ENCODE data around the gene GPR173. TPM values are rescaled to one million over a fixed set of nuclear protein-coding genes. Genes with fewer than 3 reads are reported as not detected.

Gene GPR173
- polyA plus RNA-seq (2013, experiment 1 of 4) = 19.5 TPM
- polyA plus RNA-seq (2013, experiment 2 of 4) = 25.5 TPM
- 14.6 TPM for polyA plus RNA-seq (2013, experiment 3 of 4)
- polyA plus RNA-seq (2013, experiment 4 of 4) = 19.7 TPM

GRCh38 chrX:53048169-53049126 lies at the start of gene GPR173:
Gene GPR173 (plus strand): TSS chrX:53048789. CDS start chrX:53076622, 27,833 bp downstream.
- H3K9me3 ChIP-seq (ENCODE audit: control insufficient read depth, low read length) = no peaks in the 10 kb centered on the region
- WGBS, 2 experiments = 0% methylated on average over 18 to 22 of the region's 38 CpGs
- peaks cover 12% of the 10 kb centered on the region for H3K4me1 ChIP-seq (ENCODE audit: control insufficient read depth, insufficient read depth, low read length)
- no peaks in the 10 kb centered on the region for H3K27me3 ChIP-seq (ENCODE audit: control insufficient read depth, insufficient read depth, low read length, poor library complexity, severe bottlenecking)
- peak within 1 kb of the TSS; percentile 74 for H3K27ac ChIP-seq (ENCODE audit: insufficient read depth, low read depth, low read length, poor library complexity, severe bottlenecking)
- peak within 1 kb of the TSS; percentile 48 for H3K4me3 ChIP-seq (ENCODE audit: insufficient read depth, low read depth, low read length)
- no peaks in the 10 kb centered on the region for H3K36me3 ChIP-seq (ENCODE audit: control insufficient read depth, insufficient read depth, low read length)

GRCh38 chrX:53000447-53001135 lies 48.0 kb upstream of the GPR173 start:
- Histone ChIP-seq H3K9me3 (ENCODE audit: control insufficient read depth, low read length) (no peaks in the 10 kb centered on the region), H3K27me3 (ENCODE audit: control insufficient read depth, insufficient read depth, low read length, poor library complexity, severe bottlenecking) (no peaks in the 10 kb centered on the region), H3K4me3 (ENCODE audit: insufficient read depth, low read depth, low read length) (no peak overlapping the region), H3K27ac (ENCODE audit: insufficient read depth, low read depth, low read length, poor library complexity, severe bottlenecking) (no peak overlapping the region), H3K4me1 (ENCODE audit: control insufficient read depth, insufficient read depth, low read length) (no peaks in the 10 kb centered on the region), H3K36me3 (ENCODE audit: control insufficient read depth, insufficient read depth, low read length) (no peaks in the 10 kb centered on the region)
- WGBS, 2 experiments = 94% methylated on average over 36 of the region's 36 CpGs

GRCh38 chrX:53001958-53002357 lies 46.6 kb upstream of the GPR173 start:
- 89 to 93% methylated on average over 2 of the region's 2 CpGs for WGBS, 2 experiments
- no peaks in the 10 kb centered on the region for H3K9me3 ChIP-seq (ENCODE audit: control insufficient read depth, low read length)
- no peak overlapping the region for H3K27ac ChIP-seq (ENCODE audit: insufficient read depth, low read depth, low read length, poor library complexity, severe bottlenecking)
- H3K4me1 ChIP-seq (ENCODE audit: control insufficient read depth, insufficient read depth, low read length) = no peaks in the 10 kb centered on the region
- H3K27me3 ChIP-seq (ENCODE audit: control insufficient read depth, insufficient read depth, low read length, poor library complexity, severe bottlenecking) = no peaks in the 10 kb centered on the region
- H3K4me3 ChIP-seq (ENCODE audit: insufficient read depth, low read depth, low read length) = no peak overlapping the region
- H3K36me3 ChIP-seq (ENCODE audit: control insufficient read depth, insufficient read depth, low read length) = no peaks in the 10 kb centered on the region

GRCh38 chrX:53003111-53003510 lies 45.5 kb upstream of the GPR173 start:
- Histone ChIP-seq H3K9me3 (ENCODE audit: control insufficient read depth, low read length) (no peaks in the 10 kb centered on the region), H3K27ac (ENCODE audit: insufficient read depth, low read depth, low read length, poor library complexity, severe bottlenecking) (no peak overlapping the region), H3K4me1 (ENCODE audit: control insufficient read depth, insufficient read depth, low read length) (no peaks in the 10 kb centered on the region), H3K36me3 (ENCODE audit: control insufficient read depth, insufficient read depth, low read length) (no peaks in the 10 kb centered on the region), H3K4me3 (ENCODE audit: insufficient read depth, low read depth, low read length) (no peak overlapping the region), H3K27me3 (ENCODE audit: control insufficient read depth, insufficient read depth, low read length, poor library complexity, severe bottlenecking) (no peaks in the 10 kb centered on the region)
- 82 to 91% methylated on average over 4 to 6 of the region's 6 CpGs for WGBS, 2 experiments

GRCh38 chrX:53004038-53004437 lies 44.6 kb upstream of the GPR173 start:
- Histone ChIP-seq H3K4me1 (ENCODE audit: control insufficient read depth, insufficient read depth, low read length) (no peaks in the 10 kb centered on the region), H3K4me3 (ENCODE audit: insufficient read depth, low read depth, low read length) (no peak overlapping the region), H3K27me3 (ENCODE audit: control insufficient read depth, insufficient read depth, low read length, poor library complexity, severe bottlenecking) (no peaks in the 10 kb centered on the region), H3K9me3 (ENCODE audit: control insufficient read depth, low read length) (no peaks in the 10 kb centered on the region), H3K36me3 (ENCODE audit: control insufficient read depth, insufficient read depth, low read length) (no peaks in the 10 kb centered on the region), H3K27ac (ENCODE audit: insufficient read depth, low read depth, low read length, poor library complexity, severe bottlenecking) (no peak overlapping the region)
- WGBS, 2 experiments = 94 to 98% methylated on average over 4 of the region's 4 CpGs

- Histone ChIP-seq H3K4me1 (ENCODE audit: control insufficient read depth, insufficient read depth, low read length) (no peaks in the 10 kb centered on the region), H3K9me3 (ENCODE audit: control insufficient read depth, low read length) (no peaks in the 10 kb centered on the region), H3K27ac (ENCODE audit: insufficient read depth, low read depth, low read length, poor library complexity, severe bottlenecking) (no peak overlapping the region), H3K4me3 (ENCODE audit: insufficient read depth, low read depth, low read length) (no peak overlapping the region), H3K36me3 (ENCODE audit: control insufficient read depth, insufficient read depth, low read length) (no peaks in the 10 kb centered on the region), H3K27me3 (ENCODE audit: control insufficient read depth, insufficient read depth, low read length, poor library complexity, severe bottlenecking) (no peaks in the 10 kb centered on the region)
- WGBS, 2 experiments = 69 to 77% methylated on average over 2 to 4 of the region's 4 CpGs
These were observed 43.8 kb upstream of the GPR173 start for GRCh38 chrX:53004811-53005210.

GRCh38 chrX:53005327-53005726 lies 43.3 kb upstream of the GPR173 start:
- WGBS, 2 experiments = 64 to 75% methylated on average over 3 of the region's 3 CpGs
- H3K4me3 ChIP-seq (ENCODE audit: insufficient read depth, low read depth, low read length) = no peak overlapping the region
- H3K27me3 ChIP-seq (ENCODE audit: control insufficient read depth, insufficient read depth, low read length, poor library complexity, severe bottlenecking) = no peaks in the 10 kb centered on the region
- H3K4me1 ChIP-seq (ENCODE audit: control insufficient read depth, insufficient read depth, low read length) = no peaks in the 10 kb centered on the region
- no peaks in the 10 kb centered on the region for H3K36me3 ChIP-seq (ENCODE audit: control insufficient read depth, insufficient read depth, low read length)
- no peak overlapping the region for H3K27ac ChIP-seq (ENCODE audit: insufficient read depth, low read depth, low read length, poor library complexity, severe bottlenecking)
- H3K9me3 ChIP-seq (ENCODE audit: control insufficient read depth, low read length) = no peaks in the 10 kb centered on the region

- WGBS, 2 experiments = 100% methylated on average over 1 of the region's 1 CpG; no CpG with 5 or more reads in 1 of the 2 experiments
These were observed 39.6 kb upstream of the GPR173 start for GRCh38 chrX:53009032-53009431.

GRCh38 chrX:53013291-53013690 lies 35.3 kb upstream of the GPR173 start:
- Histone ChIP-seq H3K36me3 (ENCODE audit: control insufficient read depth, insufficient read depth, low read length) (no peaks in the 10 kb centered on the region), H3K27ac (ENCODE audit: insufficient read depth, low read depth, low read length, poor library complexity, severe bottlenecking) (no peak overlapping the region), H3K9me3 (ENCODE audit: control insufficient read depth, low read length) (no peaks in the 10 kb centered on the region), H3K4me1 (ENCODE audit: control insufficient read depth, insufficient read depth, low read length) (no peaks in the 10 kb centered on the region), H3K27me3 (ENCODE audit: control insufficient read depth, insufficient read depth, low read length, poor library complexity, severe bottlenecking) (no peaks in the 10 kb centered on the region), H3K4me3 (ENCODE audit: insufficient read depth, low read depth, low read length) (no peak overlapping the region)
- WGBS, 2 experiments = 95 to 100% methylated on average over 1 of the region's 1 CpG

More at GRCh38 chrX:53009032-53009431, 39.6 kb upstream of the GPR173 start:
- H3K27me3 ChIP-seq (ENCODE audit: control insufficient read depth, insufficient read depth, low read length, poor library complexity, severe bottlenecking) = no peaks in the 10 kb centered on the region
- H3K4me3 ChIP-seq (ENCODE audit: insufficient read depth, low read depth, low read length) = no peak overlapping the region
- H3K27ac ChIP-seq (ENCODE audit: insufficient read depth, low read depth, low read length, poor library complexity, severe bottlenecking) = no peak overlapping the region
- H3K4me1 ChIP-seq (ENCODE audit: control insufficient read depth, insufficient read depth, low read length) = no peaks in the 10 kb centered on the region
- H3K36me3 ChIP-seq (ENCODE audit: control insufficient read depth, insufficient read depth, low read length) = no peaks in the 10 kb centered on the region
- no peaks in the 10 kb centered on the region for H3K9me3 ChIP-seq (ENCODE audit: control insufficient read depth, low read length)

GRCh38 chrX:53018627-53019026 lies 30.0 kb upstream of the GPR173 start:
- Histone ChIP-seq H3K9me3 (ENCODE audit: control insufficient read depth, low read length) (no peaks in the 10 kb centered on the region), H3K4me3 (ENCODE audit: insufficient read depth, low read depth, low read length) (no peak overlapping the region), H3K27ac (ENCODE audit: insufficient read depth, low read depth, low read length, poor library complexity, severe bottlenecking) (no peak overlapping the region), H3K4me1 (ENCODE audit: control insufficient read depth, insufficient read depth, low read length) (no peaks in the 10 kb centered on the region), H3K36me3 (ENCODE audit: control insufficient read depth, insufficient read depth, low read length) (no peaks in the 10 kb centered on the region), H3K27me3 (ENCODE audit: control insufficient read depth, insufficient read depth, low read length, poor library complexity, severe bottlenecking) (no peaks in the 10 kb centered on the region)
- WGBS, 2 experiments = 45% methylated on average over 3 to 4 of the region's 4 CpGs

Data from ectodermal cell (in vitro differentiated cells).